Right renal pelvis (tissue), 4 donors: Measurements from ENCODE around the gene THADA. TPM values are rescaled to one million over a fixed set of nuclear protein-coding genes. Genes with fewer than 3 reads are reported as not detected.
"Not testable (repeated sequence)": the region's sequence is repeated elsewhere in the genome, so short reads cannot be mapped to it uniquely, and the experiment has no call there.

Experiments used
- DNase-seq, 4 donors: peaks; one replicate each; pipeline ENCODE4 v3.0.0-alpha.2; 2013; ENCODE audit warnings: low read depth in 4 of 4, low spot score in 3 of 4, missing footprints in 1 of 4
- polyA plus RNA-seq, 4 donors: library from polyadenylated mRNA; unstranded; fragments of 120-200 nt; gene quantifications; one replicate each; pipeline ENCODE4 v1.2.1, GENCODE V29; 2013; ENCODE audit not compliant: insufficient read length in 4 of 4

Gene THADA
- polyA plus RNA-seq, 4 donors, result 33.8 to 39.7 (median 36.0) TPM

- no peak for DNase-seq
Measured at GRCh38 chr2:43450617-43451016, 145.2 kb downstream of the THADA start.

GRCh38 chr2:43448822-43449110, 147.1 kb downstream of the THADA start:
- DNase-seq, result no peak

- DNase-seq, result no peak
Measured at GRCh38 chr2:43448011-43448821, 147.6 kb downstream of the THADA start.

- not testable (repeated sequence) for DNase-seq
Measured at GRCh38 chr2:43446755-43447154, 149.1 kb downstream of the THADA start.

- DNase-seq, result no peak
Measured at GRCh38 chr2:43445781-43446180, 150.1 kb downstream of the THADA start.

- no peak for DNase-seq
Measured at GRCh38 chr2:43444989-43445645, 150.7 kb downstream of the THADA start.

GRCh38 chr2:43443282-43443681, 152.6 kb downstream of the THADA start:
- no peak for DNase-seq

GRCh38 chr2:43441195-43441594, 154.6 kb downstream of the THADA start:
- DNase-seq, result no peak

- DNase-seq, result no peak
Measured at GRCh38 chr2:43438858-43439655, 156.8 kb downstream of the THADA start.

- no peak for DNase-seq
Measured at GRCh38 chr2:43438342-43438741, 157.5 kb downstream of the THADA start.

GRCh38 chr2:43437363-43437762, 158.5 kb downstream of the THADA start:
- DNase-seq, result no peak

GRCh38 chr2:43436431-43436830, 159.4 kb downstream of the THADA start:
- no peak for DNase-seq

GRCh38 chr2:43435746-43436145, 160.1 kb downstream of the THADA start:
- DNase-seq, result no peak

GRCh38 chr2:43430489-43430888, 165.3 kb downstream of the THADA start:
- no peak for DNase-seq

GRCh38 chr2:43429369-43429768, 166.5 kb downstream of the THADA start:
- no peak for DNase-seq

GRCh38 chr2:43427032-43427424, 168.8 kb downstream of the THADA start:
- DNase-seq, result no peak

- no peak for DNase-seq
Measured at GRCh38 chr2:43426305-43427031, 169.4 kb downstream of the THADA start.

- DNase-seq, result no peak
Measured at GRCh38 chr2:43425659-43426058, 170.2 kb downstream of the THADA start.

- DNase-seq, result no peak
Measured at GRCh38 chr2:43424262-43425207, 171.3 kb downstream of the THADA start.

GRCh38 chr2:43423941-43424261, 171.9 kb downstream of the THADA start:
- no peak for DNase-seq
